Renal pelvis (tissue), 12 donors: Measurements from ENCODE around the gene PRKCZ. TPM values are rescaled to one million over a fixed set of nuclear protein-coding genes. Genes with fewer than 3 reads are reported as not detected.

ENCODE experiments used
- DNase-seq: peaks from one replicate; pipeline ENCODE4 v3.0.0-alpha.2; 2013
- long read RNA-seq, 16 experiments: transcript quantifications; one replicate each; lab custom pipeline, GENCODE V29; 2026
- polyA plus RNA-seq, 3 donors: library from polyadenylated mRNA; unstranded; fragments of 120-200 nt; gene quantifications; one replicate each; pipeline ENCODE4 v1.2.1, GENCODE V29; 2013; ENCODE audit not compliant: insufficient read length in 3 of 3

The PRKCZ gene
- 10 to 100 TPM; 33.2 to 37.7 (median 34.5) TPM for polyA plus RNA-seq
- long read RNA-seq, donor 1, partial matches to known transcripts = 157 of 166 reads
- long read RNA-seq, donor 1, other reads (novel, unspliced or antisense) = 6 of 166 reads
- long read RNA-seq, donor 2, transcript PRKCZ-201 (18 exons, 2,326 nt) = major isoform, 14 of 14 reads
- long read RNA-seq, donor 2, partial matches to known transcripts = 0 of 14 reads
- long read RNA-seq, donor 2, other reads (novel, unspliced or antisense) = 0 of 14 reads
- long read RNA-seq, donor 3, transcript PRKCZ-201 (18 exons, 2,326 nt) = major isoform, 8 of 100 reads
- long read RNA-seq, donor 3, partial matches to known transcripts = 31 of 100 reads
- long read RNA-seq, donor 3, other reads (novel, unspliced or antisense) = 60 of 100 reads
- long read RNA-seq, donor 4, partial matches to known transcripts = 5 of 10 reads
- long read RNA-seq, donor 4, other reads (novel, unspliced or antisense) = 0 of 10 reads
- long read RNA-seq, donor 5, transcript PRKCZ-201 (18 exons, 2,326 nt) = major isoform, 5 of 5 reads
- long read RNA-seq, donor 5, partial matches to known transcripts = 0 of 5 reads
- long read RNA-seq, donor 5, other reads (novel, unspliced or antisense) = 0 of 5 reads
- long read RNA-seq, donor 6, transcript PRKCZ-201 (18 exons, 2,326 nt) = major isoform, 5 of 5 reads
- long read RNA-seq, donor 6, partial matches to known transcripts = 0 of 5 reads
- long read RNA-seq, donor 6, other reads (novel, unspliced or antisense) = 0 of 5 reads
- long read RNA-seq, donor 7, transcript PRKCZ-201 (18 exons, 2,326 nt) = major isoform, 5 of 5 reads
- long read RNA-seq, donor 7, partial matches to known transcripts = 0 of 5 reads
- long read RNA-seq, donor 7, other reads (novel, unspliced or antisense) = 0 of 5 reads
- long read RNA-seq, donor 8, partial matches to known transcripts = 37 of 38 reads
- long read RNA-seq, donor 8, other reads (novel, unspliced or antisense) = 0 of 38 reads
- long read RNA-seq, donor 9, partial matches to known transcripts = 107 of 119 reads
- long read RNA-seq, donor 9, other reads (novel, unspliced or antisense) = 9 of 119 reads
- long read RNA-seq, donor 10, transcript PRKCZ-201 (18 exons, 2,326 nt) = major isoform, 7 of 24 reads
- long read RNA-seq, donor 10, partial matches to known transcripts = 17 of 24 reads
- long read RNA-seq, donor 10, other reads (novel, unspliced or antisense) = 0 of 24 reads
- long read RNA-seq, donor 11, transcript PRKCZ-201 (18 exons, 2,326 nt) = major isoform, 6 of 6 reads
- long read RNA-seq, donor 11, partial matches to known transcripts = 0 of 6 reads
- long read RNA-seq, donor 11, other reads (novel, unspliced or antisense) = 0 of 6 reads
- long read RNA-seq, donor 12, transcript PRKCZ-201 (18 exons, 2,326 nt) = major isoform, 7 of 185 reads
- long read RNA-seq, donor 12, partial matches to known transcripts = 152 of 185 reads
- long read RNA-seq, donor 12, other reads (novel, unspliced or antisense) = 24 of 185 reads
- long read RNA-seq, donor 13, partial matches to known transcripts = 107 of 111 reads
- long read RNA-seq, donor 13, other reads (novel, unspliced or antisense) = 0 of 111 reads
- long read RNA-seq, donor 14 = 0 reads
- long read RNA-seq, donor 15, transcript PRKCZ-201 (18 exons, 2,326 nt) = major isoform, 13 of 310 reads
- long read RNA-seq, donor 15, partial matches to known transcripts = 160 of 310 reads
- long read RNA-seq, donor 15, other reads (novel, unspliced or antisense) = 136 of 310 reads
- long read RNA-seq, donor 16, transcript PRKCZ-201 (18 exons, 2,326 nt) = major isoform, 5 of 11 reads
- long read RNA-seq, donor 16, partial matches to known transcripts = 6 of 11 reads
- long read RNA-seq, donor 16, other reads (novel, unspliced or antisense) = 0 of 11 reads

- DNase-seq = peak; percentile 87
These were observed at the start of gene PRKCZ for GRCh38 chr1:2049718-2050431. Gene PRKCZ (plus strand): TSS chr1:2050411. CDS start chr1:2050631, 220 bp downstream.

GRCh38 chr1:2000432-2000831 lies 49.8 kb upstream of the PRKCZ start:
- no peak for DNase-seq

- DNase-seq = no peak
These were observed 49.4 kb upstream of the PRKCZ start for GRCh38 chr1:2000850-2001249.

GRCh38 chr1:2001773-2002411 lies 48.3 kb upstream of the PRKCZ start:
- no peak for DNase-seq

GRCh38 chr1:2003541-2004131 lies 46.6 kb upstream of the PRKCZ start, which contains the start of gene CFAP74:
Gene CFAP74 (minus strand): TSS chr1:2003786. CDS start chr1:1990956, 12,830 bp downstream.
- no peak for DNase-seq

- no peak for DNase-seq
These were observed 45.4 kb upstream of the PRKCZ start for GRCh38 chr1:2004856-2005255.

GRCh38 chr1:2009101-2010053 lies 40.8 kb upstream of the PRKCZ start:
- no peak for DNase-seq

- DNase-seq = no peak
These were observed 36.0 kb upstream of the PRKCZ start for GRCh38 chr1:2014181-2014580.

- DNase-seq = no peak
These were observed 35.2 kb upstream of the PRKCZ start for GRCh38 chr1:2014741-2015735.

- DNase-seq = no peak
These were observed 34.1 kb upstream of the PRKCZ start for GRCh38 chr1:2016123-2016522.

- no peak for DNase-seq
These were observed 31.7 kb upstream of the PRKCZ start for GRCh38 chr1:2018217-2019171.

GRCh38 chr1:2019172-2019543 lies 31.1 kb upstream of the PRKCZ start, which contains the start of gene GABRD:
Gene GABRD (plus strand): TSS chr1:2019345. CDS start chr1:2019424, 79 bp downstream.
- no peak for DNase-seq

- peak; percentile 54 for DNase-seq
These were observed 30.5 kb upstream of the PRKCZ start for GRCh38 chr1:2019571-2020309.

- DNase-seq = no peak
These were observed 29.9 kb upstream of the PRKCZ start for GRCh38 chr1:2020310-2020655.
